ENCODE data around the gene FKBP10.
A peak's percentile ranks its signal among the peaks of the same experiment; 100 is the strongest.
"Not testable (repeated sequence)": the region's sequence is repeated elsewhere in the genome, so short reads cannot be mapped to it uniquely, and the experiment has no call there.

FKBP10 gene

GRCh38 chr17:41839448-41839847 lies 26.6 kb downstream of the FKBP10 start:
- not testable (repeated sequence) for DNase-seq

- not testable (repeated sequence) for DNase-seq
Measured at GRCh38 chr17:41840781-41841180, 28.0 kb downstream of the FKBP10 start.

- DNase-seq: no peak
Measured at GRCh38 chr17:41844971-41845370, 32.2 kb downstream of the FKBP10 start.

- no peak for DNase-seq
Measured at GRCh38 chr17:41848788-41849187, 36.0 kb downstream of the FKBP10 start.

GRCh38 chr17:41849251-41849990 lies 36.6 kb downstream of the FKBP10 start:
- no peak for DNase-seq

GRCh38 chr17:41851382-41851781 lies 38.6 kb downstream of the FKBP10 start:
- DNase-seq: not testable (repeated sequence)

- no peak for DNase-seq
Measured at GRCh38 chr17:41860254-41860931, 47.6 kb downstream of the FKBP10 start.

- DNase-seq: peak; percentile 2
Measured at GRCh38 chr17:41863074-41863848, 50.5 kb downstream of the FKBP10 start.

GRCh38 chr17:41864498-41864835 lies 51.7 kb downstream of the FKBP10 start:
- DNase-seq: no peak

GRCh38 chr17:41864836-41865595 lies 52.2 kb downstream of the FKBP10 start, which contains the start of gene KLHL11:
TSS of gene KLHL11 (minus strand) at chr17:41865423. CDS start at chr17:41865370, 53 bp downstream.
- DNase-seq: peak; percentile 84

GRCh38 chr17:41865596-41865893 lies 52.7 kb downstream of the FKBP10 start:
- DNase-seq: no peak

- no peak for DNase-seq
Measured at GRCh38 chr17:41868568-41868967, 55.8 kb downstream of the FKBP10 start.

- DNase-seq: no peak
Measured at GRCh38 chr17:41869426-41869825, 56.6 kb downstream of the FKBP10 start.

GRCh38 chr17:41870097-41870496 lies 57.3 kb downstream of the FKBP10 start:
- DNase-seq: no peak

GRCh38 chr17:41870627-41871026 lies 57.8 kb downstream of the FKBP10 start:
- no peak for DNase-seq

GRCh38 chr17:41871789-41872188 lies 59.0 kb downstream of the FKBP10 start:
- no peak for DNase-seq
